HG03025 (cell line): ENCODE data around the gene OR51M1.
"Not testable (repeated sequence)": the region's sequence is repeated elsewhere in the genome, so short reads cannot be mapped to it uniquely, and the experiment has no call there.

Experiments used
- ATAC-seq: cut with Tn5 transposase; IDR thresholded peaks from one replicate; pipeline ENCODE4 v1.9.1; 2021; ENCODE audit warnings: mild to moderate bottlenecking, moderate library complexity; ENCODE audit not compliant: unreplicated experiment, low FRiP score

OR51M1 gene, protein sequence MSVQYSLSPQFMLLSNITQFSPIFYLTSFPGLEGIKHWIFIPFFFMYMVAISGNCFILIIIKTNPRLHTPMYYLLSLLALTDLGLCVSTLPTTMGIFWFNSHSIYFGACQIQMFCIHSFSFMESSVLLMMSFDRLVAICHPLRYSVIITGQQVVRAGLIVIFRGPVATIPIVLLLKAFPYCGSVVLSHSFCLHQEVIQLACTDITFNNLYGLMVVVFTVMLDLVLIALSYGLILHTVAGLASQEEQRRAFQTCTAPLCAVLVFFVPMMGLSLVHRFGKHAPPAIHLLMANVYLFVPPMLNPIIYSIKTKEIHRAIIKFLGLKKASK

DNA sequence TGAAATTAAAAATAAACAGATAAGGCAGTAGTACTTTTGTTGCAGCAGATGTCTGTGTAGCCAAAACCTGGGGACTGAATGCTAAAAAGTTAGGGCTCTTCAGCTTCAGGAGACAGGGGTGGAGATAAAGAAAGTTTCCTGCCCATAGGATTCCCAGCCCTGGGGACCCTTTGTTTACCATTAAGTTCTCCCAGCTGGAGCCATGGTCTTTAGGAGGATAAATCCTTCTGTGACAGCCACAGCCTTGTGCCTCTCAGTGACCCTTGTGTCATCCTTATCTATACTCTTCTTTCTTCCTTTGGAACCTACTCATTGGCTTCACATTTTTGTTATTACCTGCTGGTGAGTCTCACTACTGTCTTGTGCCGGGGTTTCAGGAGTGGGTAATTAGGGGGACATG lies at the start of gene OR51M1:
TSS of gene OR51M1 (plus strand) at position 237 of the 400 bp plus-strand sequence. CDS start 5,587 bp downstream, outside the sequence.
- no peak for ATAC-seq

DNA sequence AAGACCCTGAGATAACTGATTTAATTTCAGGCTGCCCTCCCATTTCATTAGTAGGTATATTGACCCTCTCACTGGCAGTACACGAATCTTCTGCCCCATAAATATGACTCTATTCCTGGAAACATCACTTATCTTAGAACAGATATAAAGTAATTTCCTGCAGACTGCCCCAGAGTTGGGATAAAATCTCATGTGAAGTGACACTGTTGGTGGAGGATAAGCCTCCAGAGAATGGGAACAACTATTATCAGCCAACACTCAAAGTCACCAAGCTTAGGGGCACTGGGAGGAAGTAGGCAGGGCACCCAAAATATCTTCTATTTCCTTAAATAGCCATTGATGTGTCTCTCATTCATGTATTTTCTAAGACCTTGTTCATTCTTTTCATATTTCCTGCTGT lies 48.4 kb upstream of the OR51M1 start:
- ATAC-seq: no peak

DNA sequence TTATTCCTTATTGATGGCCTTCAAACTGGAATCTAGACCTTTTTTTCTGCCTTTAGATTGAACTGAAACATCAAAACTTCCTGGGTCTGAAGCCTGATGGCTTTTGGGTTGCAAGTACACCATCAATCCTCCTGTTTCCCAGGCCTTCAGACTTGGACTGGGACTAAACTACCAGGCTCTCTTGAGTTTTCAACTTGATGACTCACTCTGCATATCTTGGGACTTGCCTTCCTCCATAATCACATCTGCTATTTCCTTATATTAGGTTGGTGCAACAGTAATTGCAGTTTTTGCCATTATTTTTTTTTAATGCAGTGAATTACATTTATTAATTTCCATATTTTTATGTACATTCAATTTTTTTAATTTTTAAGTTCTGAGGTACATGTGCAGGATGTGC lies 47.3 kb upstream of the OR51M1 start:
- no peak for ATAC-seq

DNA sequence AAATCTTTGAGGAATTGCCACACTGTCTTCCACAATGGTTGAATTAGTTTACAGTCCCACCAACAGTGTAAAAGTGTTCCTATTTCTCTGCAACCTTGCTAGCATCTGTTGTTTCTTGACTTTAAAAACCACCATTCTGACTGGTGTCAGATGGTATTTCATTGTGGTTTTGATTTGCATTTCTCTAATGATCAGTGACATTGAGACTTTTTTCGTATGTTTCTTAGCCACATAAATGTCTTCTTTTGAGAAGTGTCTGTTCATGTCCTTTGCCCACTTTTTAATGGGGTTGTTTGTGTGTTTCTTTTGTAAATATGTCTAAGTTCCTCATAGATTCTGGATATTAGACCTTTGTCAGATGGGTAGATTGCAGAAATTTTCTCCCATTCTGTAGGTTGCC lies 46.4 kb upstream of the OR51M1 start:
- ATAC-seq: not testable (repeated sequence)

DNA sequence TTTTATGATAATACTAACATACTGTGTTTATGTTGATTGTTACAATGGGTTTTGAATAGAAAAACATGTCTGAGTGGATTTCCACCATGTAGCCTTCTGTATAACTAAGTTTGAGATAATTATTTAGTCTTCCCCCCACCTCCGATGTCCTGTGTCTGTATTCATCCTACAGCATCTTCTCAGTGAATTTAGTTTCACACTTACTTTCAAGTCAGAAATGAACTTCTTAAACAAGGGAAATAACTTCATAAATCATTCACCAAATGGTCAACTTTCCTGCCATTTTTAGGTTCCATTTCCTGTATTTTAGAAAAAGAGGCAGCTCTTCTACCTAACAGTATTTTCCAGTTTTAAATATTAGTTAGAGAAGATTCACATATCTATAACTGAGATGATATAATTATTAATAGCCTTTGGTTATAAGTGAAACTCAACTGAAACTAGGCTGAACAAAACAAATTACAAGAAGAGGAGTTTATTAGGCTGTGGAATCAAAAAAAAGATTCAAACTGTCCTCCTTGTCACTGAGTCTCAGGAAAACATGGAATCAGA lies 43.8 kb upstream of the OR51M1 start:
- ATAC-seq: no peak

DNA sequence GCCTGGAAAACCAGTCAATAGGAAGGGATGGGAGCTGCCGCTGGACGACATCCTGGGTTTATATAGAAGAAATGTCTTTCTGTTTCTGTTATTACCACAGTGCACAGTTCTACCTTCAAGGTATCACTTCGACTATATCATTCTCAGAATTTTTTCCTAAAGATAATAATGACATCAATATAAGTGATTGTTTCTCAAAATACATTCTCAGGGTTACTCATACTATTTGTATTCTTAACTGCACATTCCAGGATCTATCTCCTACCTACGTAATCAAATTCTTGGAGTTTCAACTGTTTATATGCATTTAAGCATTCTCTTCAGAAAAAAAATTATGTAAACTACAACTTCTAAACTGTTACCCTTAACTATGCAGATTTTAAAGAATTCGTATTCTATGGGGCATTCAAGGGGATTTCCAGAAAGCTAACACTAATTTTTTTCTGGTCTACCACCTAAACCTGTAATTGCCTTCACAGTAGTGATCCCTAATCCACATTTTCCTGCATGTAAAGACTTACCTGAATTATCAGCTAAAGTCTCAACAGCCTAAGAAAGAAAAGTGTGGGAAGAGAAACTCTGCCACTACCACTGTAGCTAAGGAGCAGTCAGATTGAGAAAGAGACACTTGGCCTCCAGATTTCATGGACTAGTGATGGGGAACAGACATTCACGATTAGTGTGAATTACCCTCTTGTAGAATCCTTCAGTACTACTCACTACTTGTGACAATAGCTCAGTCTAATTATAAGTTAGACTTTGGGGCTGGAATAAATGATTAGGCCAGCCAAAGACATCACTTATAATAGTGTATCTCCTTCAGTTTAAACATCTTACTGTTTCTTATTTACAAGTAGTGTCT lies 39.9 kb upstream of the OR51M1 start, which contains the start of gene OR51B5:
TSS of gene OR51B5 (minus strand) at position 51 of the 862 bp plus-strand sequence. CDS start at position 51, 0 bp downstream.
- no peak for ATAC-seq

DNA sequence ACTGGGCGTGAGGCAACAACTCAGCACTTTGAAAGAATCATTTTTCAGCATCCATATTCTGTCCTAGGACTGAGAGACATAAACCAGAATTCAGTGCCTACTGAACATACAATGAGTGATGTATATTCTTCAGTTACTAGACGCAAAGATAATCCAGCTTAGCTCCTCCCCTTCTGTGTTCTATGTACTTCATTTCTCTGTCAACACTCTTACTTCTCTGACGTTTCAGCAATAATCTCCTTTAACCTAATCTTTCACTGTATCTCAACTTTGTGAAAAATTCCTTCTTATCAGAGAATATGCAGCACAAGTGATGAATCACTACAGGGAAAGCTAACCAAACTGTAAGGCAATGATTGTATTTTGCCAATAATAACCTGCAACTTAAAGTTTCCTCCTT lies 37.8 kb upstream of the OR51M1 start:
- ATAC-seq: no peak

DNA sequence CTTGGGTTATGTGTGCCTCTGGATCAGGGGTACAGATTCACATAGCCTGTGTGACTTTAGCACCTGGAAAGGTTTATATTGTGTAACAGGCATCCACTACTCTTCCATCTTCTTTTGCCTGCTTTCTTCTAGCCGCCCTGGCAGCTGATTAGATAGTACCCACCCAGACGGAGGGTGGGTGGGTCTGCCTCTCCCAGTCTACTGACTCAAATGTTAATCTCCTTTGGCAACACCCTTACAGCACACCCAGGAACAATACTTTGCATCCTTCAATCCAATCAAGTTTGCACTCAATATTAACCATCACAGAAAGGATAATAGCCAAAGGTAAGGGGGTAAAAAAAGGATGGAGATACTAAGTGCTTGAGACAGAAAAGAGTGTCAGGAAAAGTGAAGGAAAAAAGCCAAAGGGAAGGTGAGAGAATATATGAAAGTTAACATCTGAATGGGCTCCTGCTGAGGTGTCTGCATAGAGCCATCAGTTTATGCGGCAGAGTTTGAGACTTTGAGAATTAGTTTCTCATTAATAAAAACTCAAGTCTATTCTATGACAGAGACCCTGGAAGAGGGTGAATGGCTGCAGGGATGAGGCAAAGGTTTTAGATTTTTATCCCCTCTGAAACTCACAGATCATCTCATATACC lies 34.9 kb upstream of the OR51M1 start:
- ATAC-seq: no peak

DNA sequence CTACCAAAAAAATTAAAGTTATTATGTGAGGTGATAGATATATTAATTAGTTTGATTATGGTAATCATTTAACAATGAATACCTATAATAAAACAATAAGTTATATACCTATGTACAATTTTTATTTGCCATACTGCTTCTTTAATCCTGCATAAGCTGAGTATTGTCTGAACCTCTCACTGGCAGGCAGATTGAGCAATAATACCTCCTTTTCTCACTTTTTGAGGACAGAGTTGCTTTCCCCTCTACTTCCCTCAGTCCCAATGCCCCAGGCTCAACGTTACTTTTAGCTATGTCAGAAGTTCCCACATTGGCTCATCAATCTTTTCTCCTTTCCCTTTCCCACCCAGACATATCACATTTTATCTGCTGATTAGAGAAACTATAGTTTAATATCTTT lies 34.1 kb upstream of the OR51M1 start:
- no peak for ATAC-seq

DNA sequence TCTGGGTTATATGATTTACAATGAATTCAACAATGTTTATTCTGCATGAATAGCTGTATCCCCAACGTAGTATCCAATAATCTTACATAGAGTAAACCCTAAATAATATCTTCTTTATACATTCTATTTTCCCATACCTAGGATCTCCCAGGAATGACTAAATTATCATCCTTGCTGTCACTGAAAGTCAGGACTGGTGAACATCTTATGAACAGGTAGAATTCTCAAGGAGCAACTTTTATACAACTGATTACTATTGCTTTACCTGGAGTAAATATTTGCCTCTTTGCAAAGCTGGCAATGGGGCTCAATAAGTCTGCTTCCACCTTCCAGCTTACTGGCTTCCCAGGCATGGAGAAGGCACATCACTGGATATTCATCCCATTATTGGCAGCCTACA lies 32.4 kb upstream of the OR51M1 start, which contains the start of gene OR51B6:
TSS of gene OR51B6 (plus strand) at position 301 of the 400 bp plus-strand sequence. CDS start at position 301, 0 bp downstream.
- no peak for ATAC-seq

DNA sequence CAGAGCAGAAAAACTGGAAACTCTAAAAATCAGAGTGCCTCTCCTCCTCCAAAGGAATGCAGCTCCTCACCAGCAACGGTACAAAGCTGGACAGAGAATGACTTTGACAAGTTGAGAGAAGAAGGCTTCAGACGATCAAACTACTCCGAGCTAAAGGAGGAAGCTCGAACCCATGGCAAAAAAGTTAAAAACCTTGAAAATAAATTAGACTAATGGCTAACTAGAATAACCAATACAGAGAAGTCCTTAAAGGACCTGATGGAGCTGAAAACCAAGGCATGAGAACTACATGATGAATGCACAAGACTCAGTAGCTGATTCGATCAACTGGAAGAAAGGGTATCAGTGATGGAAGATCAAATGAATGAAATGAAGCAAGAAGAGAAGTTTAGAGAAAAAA lies 27.6 kb upstream of the OR51M1 start:
- not testable (repeated sequence) for ATAC-seq

DNA sequence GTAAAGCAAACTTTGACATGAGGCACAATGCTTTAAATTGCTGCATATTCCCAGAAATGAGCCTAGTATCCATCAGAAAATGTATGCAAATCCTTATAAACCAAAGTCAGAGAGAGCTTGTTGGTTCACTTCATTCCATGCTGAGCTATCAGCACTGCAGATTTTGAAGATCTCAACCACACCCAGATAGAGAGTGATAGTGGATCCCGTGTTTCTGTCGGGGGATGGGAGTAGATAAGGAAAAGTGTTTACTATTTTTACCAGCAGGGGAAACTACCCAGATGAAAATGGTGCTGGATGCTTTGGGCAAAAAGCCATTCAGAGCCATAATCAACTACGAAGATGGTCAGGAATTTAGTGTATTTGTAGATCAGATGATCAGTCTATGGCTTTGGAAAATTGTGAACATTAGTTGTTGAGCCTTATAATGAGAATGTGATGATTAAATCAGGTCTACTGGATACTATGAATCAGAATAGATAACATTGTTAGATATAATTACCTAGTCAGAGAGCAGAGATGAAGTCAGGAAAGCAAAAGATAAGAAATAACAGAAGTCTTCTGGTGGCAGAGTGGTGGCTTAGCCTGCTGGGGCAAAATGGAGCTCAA lies 21.5 kb upstream of the OR51M1 start:
- no peak for ATAC-seq

DNA sequence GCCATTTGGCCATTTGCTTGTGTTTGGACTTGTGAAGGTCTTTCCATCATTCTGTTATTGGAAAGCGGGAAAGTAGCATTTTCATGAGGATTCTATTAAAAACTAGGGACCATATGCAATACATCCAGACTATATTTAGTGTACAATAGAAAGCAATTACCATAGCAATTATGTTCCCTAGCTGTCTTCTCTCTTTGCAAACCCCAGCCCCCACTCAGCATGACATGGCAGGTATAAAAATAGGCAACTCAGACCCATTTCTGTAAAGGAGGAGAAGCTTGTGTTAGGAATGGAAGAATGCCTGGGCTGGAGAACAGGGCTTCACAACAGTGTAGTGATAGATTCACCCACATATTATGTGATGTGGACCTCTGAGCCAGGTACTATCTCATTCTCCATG lies 19.9 kb upstream of the OR51M1 start:
- no peak for ATAC-seq

DNA sequence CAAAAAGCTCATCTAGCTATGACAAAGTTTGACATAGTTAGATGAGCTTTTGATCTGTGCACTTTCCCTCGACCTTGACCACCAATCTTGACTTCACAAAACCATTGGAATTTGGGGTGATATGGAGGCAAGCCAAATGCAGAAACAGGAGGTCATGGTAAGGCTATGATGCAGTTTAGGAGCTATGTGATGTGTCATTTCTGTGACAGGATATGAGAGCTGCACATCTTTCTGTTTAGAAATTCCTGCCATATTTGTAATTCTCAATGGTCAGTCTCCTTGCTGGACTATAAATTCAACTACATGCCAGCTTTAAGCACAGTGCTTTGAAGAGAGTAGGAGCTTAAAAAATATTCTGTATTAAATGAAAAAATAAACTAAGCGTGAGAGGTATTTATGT lies 19.4 kb upstream of the OR51M1 start:
- ATAC-seq: no peak

DNA sequence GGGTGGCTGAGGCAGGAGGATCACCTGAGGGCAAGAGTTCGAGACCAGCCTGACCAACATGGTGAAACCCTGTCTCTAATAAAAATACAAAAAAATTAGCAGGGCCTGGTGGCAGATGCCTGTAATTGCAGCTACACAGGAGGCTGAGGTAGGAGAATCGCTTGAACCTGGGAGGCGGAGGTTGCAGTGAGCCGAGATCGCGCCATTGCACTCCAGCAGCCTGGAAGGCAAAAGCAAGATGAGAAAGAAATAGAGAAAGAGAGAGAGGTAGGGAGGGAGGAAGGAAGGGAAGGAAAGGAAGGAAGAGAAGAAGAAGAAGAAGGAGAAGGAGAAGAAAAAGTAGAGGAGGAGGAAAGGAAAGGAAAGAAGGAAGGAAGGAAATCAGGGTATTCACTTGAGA lies 17.2 kb upstream of the OR51M1 start:
- not testable (repeated sequence) for ATAC-seq

DNA sequence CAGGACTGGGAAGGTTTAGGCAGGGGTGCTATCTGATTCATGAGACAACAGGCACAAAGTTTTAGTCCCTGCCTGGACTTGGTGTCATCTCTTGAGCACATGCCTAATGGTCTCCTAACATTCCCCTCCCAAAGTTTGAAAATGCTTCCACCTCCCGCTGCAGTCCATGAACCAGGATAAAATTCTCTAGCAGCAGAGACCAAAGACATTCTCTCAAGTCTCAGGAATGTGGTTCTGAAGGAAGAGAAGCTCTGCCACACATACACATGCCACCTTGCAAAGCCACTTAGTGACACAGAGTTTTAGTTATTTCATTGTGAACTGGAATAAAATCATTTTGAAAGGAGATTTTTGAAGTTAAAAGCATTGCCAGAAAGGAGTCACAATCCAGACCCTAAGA lies 16.8 kb upstream of the OR51M1 start:
- ATAC-seq: no peak

DNA sequence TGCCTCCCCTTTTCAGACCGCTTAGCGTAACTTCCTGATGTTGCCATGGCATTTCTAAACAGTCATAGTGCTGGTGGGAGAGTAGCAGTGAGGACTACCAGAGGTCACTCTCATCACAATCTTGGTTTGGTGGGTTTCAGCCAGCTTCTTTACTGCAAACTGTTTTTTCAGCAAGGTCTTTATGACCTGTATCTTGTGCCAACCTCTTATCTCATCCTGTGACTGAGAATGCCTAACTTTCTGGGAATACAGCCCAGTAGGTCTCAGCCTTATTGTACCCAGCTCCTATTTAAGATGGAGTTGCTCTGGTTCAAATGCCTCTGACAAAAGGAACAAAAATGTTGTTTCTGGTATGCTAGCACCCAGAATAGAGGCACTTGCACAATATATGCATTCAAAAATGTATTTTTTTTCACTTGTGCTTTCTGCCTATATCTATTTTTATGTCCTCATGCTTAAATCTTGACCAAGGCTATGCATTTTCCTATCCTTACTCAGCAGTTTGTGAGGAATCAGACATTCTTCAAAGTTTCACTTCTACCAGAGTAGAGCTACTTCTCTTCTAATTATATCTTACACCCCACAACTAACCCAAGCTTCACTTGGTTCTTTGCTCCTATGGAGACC lies 16.1 kb upstream of the OR51M1 start:
- ATAC-seq: no peak

DNA sequence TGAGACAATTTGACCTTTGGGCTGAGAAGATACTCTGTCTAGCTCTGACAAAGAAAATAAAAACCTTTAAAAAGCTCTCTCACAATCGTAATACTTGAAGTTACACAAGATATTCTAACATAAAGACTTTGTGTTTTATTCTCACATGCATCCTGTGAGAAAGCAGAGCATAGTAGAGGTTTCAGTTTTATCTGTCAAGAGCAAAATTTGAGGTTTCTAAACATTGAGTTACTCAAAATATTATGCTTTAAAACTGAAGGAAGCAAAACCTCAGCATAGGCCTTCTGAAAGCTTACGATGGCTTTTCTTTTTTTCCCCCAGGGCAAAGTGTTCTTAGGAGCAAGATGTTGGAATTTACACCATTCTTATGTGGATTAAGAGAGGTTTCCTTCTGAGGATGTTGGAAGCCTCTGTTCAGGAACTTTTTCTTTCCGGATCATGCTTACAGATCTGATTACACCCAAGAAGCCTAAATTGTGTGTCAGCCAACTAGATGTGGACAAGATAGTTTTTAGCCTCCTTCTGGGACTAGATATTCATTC lies 15.0 kb upstream of the OR51M1 start:
- ATAC-seq: no peak

DNA sequence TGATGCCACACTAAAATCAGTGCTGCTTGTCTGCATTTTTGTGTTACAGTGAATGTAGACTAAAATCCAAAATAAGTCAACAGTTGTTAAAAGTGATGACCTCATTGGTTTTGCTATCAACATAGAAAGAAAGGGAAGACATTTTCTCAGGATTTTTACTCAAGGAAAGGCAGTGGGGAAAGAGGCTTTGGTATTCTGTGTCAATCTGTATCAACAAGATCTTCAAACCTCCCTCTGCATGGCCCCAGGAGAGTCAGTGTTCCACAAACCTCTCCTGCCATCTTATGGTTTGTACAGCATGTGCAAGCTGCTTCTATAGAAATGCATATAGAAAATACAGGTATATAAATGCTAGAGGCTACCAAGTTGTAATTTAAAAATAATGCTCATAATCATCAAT lies 13.8 kb upstream of the OR51M1 start:
- ATAC-seq: no peak
